Measurements from ENCODE around the gene PPP1R11. TPM values are rescaled to one million over a fixed set of nuclear protein-coding genes. Genes with fewer than 3 reads are reported as not detected.

The PPP1R11 gene
- total and polyA plus RNA-seq, 9 of the 15 experiments (the other 6 are each of a cell fraction or from before 2014, with no cell fraction given): 17.8 to 94.8 (median 44.6) TPM

- TF ChIP-seq ZBTB33 (CRISPR knock-in tag; IDR thresholded peaks at IDR 0.05): no peak
- no peak for TF ChIP-seq C11orf30 (IDR thresholded peaks at IDR 0.05; ENCODE audit: low read depth)
- TF ChIP-seq HDAC2 (IDR thresholded peaks at IDR 0.05): no peak
- no peak for TF ChIP-seq ZNF274 (IDR thresholded peaks at IDR 0.05; ENCODE audit: borderline replicate concordance, low read depth, low read length)
- no peak for TF ChIP-seq ZNF766 (CRISPR knock-in tag; conservative IDR thresholded peaks at IDR 0.05)
- TF ChIP-seq EP400 (IDR thresholded peaks at IDR 0.05): no peak
- TF ChIP-seq ZNF197 (CRISPR knock-in tag; IDR thresholded peaks at IDR 0.05; ENCODE audit: low read depth): no peak
- TF ChIP-seq BRF2 (IDR thresholded peaks at IDR 0.05; ENCODE audit: borderline replicate concordance, insufficient read depth, insufficient read length): no peak
- no peak for TF ChIP-seq ZBTB34 (CRISPR knock-in tag; IDR thresholded peaks at IDR 0.05)
- TF ChIP-seq PHB2 (IDR thresholded peaks at IDR 0.05; ENCODE audit: low read depth): 0 out of 2 replicates have a peak, but pooled peaks have one; percentile 45
- no peak for TF ChIP-seq RBBP5 (IDR thresholded peaks at IDR 0.05; ENCODE audit: borderline replicate concordance, insufficient read depth, low read length, poor library complexity, severe bottlenecking)
- no peak for TF ChIP-seq POLR2G (IDR thresholded peaks at IDR 0.05; ENCODE audit: low read depth, low read length)
- no peak for TF ChIP-seq ZNF75A (CRISPR knock-in tag; IDR thresholded peaks at IDR 0.05)
- TF ChIP-seq NRF1 (conservative IDR thresholded peaks at IDR 0.05 in 1 of 2, IDR thresholded peaks at IDR 0.05 in 1 of 2): no peak
- no peak for TF ChIP-seq TARDBP (IDR thresholded peaks at IDR 0.05)
- no peak for TF ChIP-seq KLF1 (tag; IDR thresholded peaks at IDR 0.05)
- peak; percentile 24 for TF ChIP-seq DPF2 (IDR thresholded peaks at IDR 0.05)
- TF ChIP-seq PREB (CRISPR knock-in tag; IDR thresholded peaks at IDR 0.05): no peak
- no peak for TF ChIP-seq KDM2B (CRISPR knock-in tag; IDR thresholded peaks at IDR 0.05)
- no peak for TF ChIP-seq SREBF1 (IDR thresholded peaks at IDR 0.05; ENCODE audit: borderline replicate concordance, low read depth, low read length)
- no peak for TF ChIP-seq MCM5 (IDR thresholded peaks at IDR 0.05; ENCODE audit: low read depth)
- no peak for TF ChIP-seq CTCF (IDR thresholded peaks at IDR 0.05 in 2 of 3, conservative IDR thresholded peaks at IDR 0.05 in 1 of 3; ENCODE audit: insufficient read depth in 2 of 3, low read depth in 1 of 3, low read length in 3 of 3)
Measured at GRCh38 chr6:30067460-30068139, 602 bp downstream of the PPP1R11 start (continued).
